Activated CD8-positive, alpha-beta T cell treated with anti-CD3 and anti-CD28 coated beads, Interleukin-2, amount 10 ng/mL, durations not matched to agents 7 days and 5 days (primary cell): ENCODE results near the gene SNRPA1. TPM values are rescaled to one million over a fixed set of nuclear protein-coding genes. Genes with fewer than 3 reads are reported as not detected.

ENCODE experiments used
- ATAC-seq: fragments of 150-1000 bp; cut with Tn5 transposase; one replicate; pipeline ENCODE4 v1.10.0; 2021; ENCODE audit warnings: moderate library complexity
- CTCF ChIA-PET: fragments of 350-600 bp; sonication (Branson Sonifier 250); formaldehyde crosslinking; loops from one replicate; lab custom pipeline; 2021; ENCODE audit warnings: antibody characterized with exemption; lab: Charles Lee
- POLR2A ChIA-PET: fragments of 350-600 bp; sonication (Branson Sonifier 250); formaldehyde crosslinking; loops from one replicate; lab custom pipeline; 2021; ENCODE audit warnings: antibody characterized with exemption; lab: Charles Lee
- DNase-seq: peaks from one replicate; pipeline ENCODE4 v3.0.0-alpha.2; 2020
- H3K27ac Mint-ChIP-seq: one replicate; pipeline ENCODE4 v1.8.0; 2021; ENCODE audit warnings: mild to moderate bottlenecking, mixed read lengths
- H3K27me3 Mint-ChIP-seq: one replicate; pipeline ENCODE4 v1.8.0; 2021; ENCODE audit warnings: low read depth, mixed read lengths
- H3K36me3 Mint-ChIP-seq: one replicate; pipeline ENCODE4 v1.8.0; 2021; ENCODE audit warnings: low read depth, mixed read lengths
- H3K4me1 Mint-ChIP-seq: one replicate; pipeline ENCODE4 v1.8.0; 2021; ENCODE audit warnings: low read depth, mixed read lengths
- H3K4me3 Mint-ChIP-seq: one replicate; pipeline ENCODE4 v1.8.0; 2021; ENCODE audit warnings: mild to moderate bottlenecking, mixed read lengths
- H3K9me3 Mint-ChIP-seq: one replicate; pipeline ENCODE4 v1.8.0; 2022; ENCODE audit warnings: mixed read lengths; ENCODE audit not compliant: insufficient read depth
- total RNA-seq, 2 experiments: library from RNA; stranded (reverse); gene quantifications; one replicate each; pipeline ENCODE4 v1.2.3, GENCODE V29; 2021

Gene SNRPA1
- total RNA-seq, 2 experiments from 2014 or later = 138 to 144 TPM

- H3K9me3 Mint-ChIP-seq = no peaks in the 10 kb centered on the region
- ATAC-seq (no peak), DNase-seq (no peak)
- peaks cover 32% of the 10 kb centered on the region for H3K4me1 Mint-ChIP-seq
- H3K27me3 Mint-ChIP-seq = no peaks in the 10 kb centered on the region
- no peak overlapping the region for H3K4me3 Mint-ChIP-seq
- no peaks in the 10 kb centered on the region for H3K36me3 Mint-ChIP-seq
- H3K27ac Mint-ChIP-seq = peak overlapping the region; percentile 29
- POLR2A ChIA-PET = no interaction called here
- CTCF ChIA-PET = interaction anchor here (1.2 to 4.2 kb wide), 3 partner anchors 11 to 324 kb away, joined by 5 to 30 read pairs (median 6); no protein-coding TSS in a partner anchor
Observed at GRCh38 chr15:101317336-101317872, 22.4 kb upstream of the SNRPA1 start.

GRCh38 chr15:101316529-101316928, 21.5 kb upstream of the SNRPA1 start:
- DNase-seq (no peak), ATAC-seq (no peak)
- Mint-ChIP-seq H3K27ac (no peak overlapping the region), H3K9me3 (no peaks in the 10 kb centered on the region), H3K4me1 (peaks cover 24% of the 10 kb centered on the region), H3K27me3 (no peaks in the 10 kb centered on the region), H3K4me3 (no peak overlapping the region), H3K36me3 (no peaks in the 10 kb centered on the region)
- POLR2A ChIA-PET = no interaction called here
- CTCF ChIA-PET = interaction anchor here (0.7 to 2.5 kb wide), 3 partner anchors 10 to 54 kb away, joined by 3 to 6 read pairs (median 3); no protein-coding TSS in a partner anchor

DNA sequence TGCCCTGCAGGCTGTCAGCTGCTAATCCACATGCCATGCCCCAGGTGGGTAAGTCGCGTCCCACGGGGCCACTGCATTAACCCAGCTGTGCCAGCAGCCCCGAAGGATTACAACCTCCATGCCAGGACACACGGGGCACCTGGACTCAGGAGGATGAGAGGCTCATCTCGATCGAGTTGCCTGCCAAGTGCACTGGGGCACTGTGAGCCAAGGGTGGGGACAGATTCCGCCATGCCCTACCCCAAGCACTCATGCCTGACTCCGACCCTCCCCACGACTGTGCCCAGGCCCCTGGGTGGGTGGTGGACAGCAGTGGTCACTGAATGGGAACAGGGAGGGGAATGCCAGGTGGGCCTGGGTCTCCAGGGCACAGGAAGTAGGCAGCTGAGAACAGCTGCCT, 20.7 kb upstream of the SNRPA1 start:
- no peaks in the 10 kb centered on the region for H3K36me3 Mint-ChIP-seq
- CTCF ChIA-PET = interaction anchor here (0.7 to 2.5 kb wide), 2 partner anchors 9 to 53 kb away, joined by 3 to 6 read pairs; no protein-coding TSS in a partner anchor
- H3K4me1 Mint-ChIP-seq = peaks cover 17% of the 10 kb centered on the region
- H3K4me3 Mint-ChIP-seq = no peak overlapping the region
- no peak for DNase-seq
- H3K27ac Mint-ChIP-seq = no peak overlapping the region
- ATAC-seq = no peak
- POLR2A ChIA-PET = no interaction called here
- H3K9me3 Mint-ChIP-seq = no peaks in the 10 kb centered on the region
- no peaks in the 10 kb centered on the region for H3K27me3 Mint-ChIP-seq

DNA sequence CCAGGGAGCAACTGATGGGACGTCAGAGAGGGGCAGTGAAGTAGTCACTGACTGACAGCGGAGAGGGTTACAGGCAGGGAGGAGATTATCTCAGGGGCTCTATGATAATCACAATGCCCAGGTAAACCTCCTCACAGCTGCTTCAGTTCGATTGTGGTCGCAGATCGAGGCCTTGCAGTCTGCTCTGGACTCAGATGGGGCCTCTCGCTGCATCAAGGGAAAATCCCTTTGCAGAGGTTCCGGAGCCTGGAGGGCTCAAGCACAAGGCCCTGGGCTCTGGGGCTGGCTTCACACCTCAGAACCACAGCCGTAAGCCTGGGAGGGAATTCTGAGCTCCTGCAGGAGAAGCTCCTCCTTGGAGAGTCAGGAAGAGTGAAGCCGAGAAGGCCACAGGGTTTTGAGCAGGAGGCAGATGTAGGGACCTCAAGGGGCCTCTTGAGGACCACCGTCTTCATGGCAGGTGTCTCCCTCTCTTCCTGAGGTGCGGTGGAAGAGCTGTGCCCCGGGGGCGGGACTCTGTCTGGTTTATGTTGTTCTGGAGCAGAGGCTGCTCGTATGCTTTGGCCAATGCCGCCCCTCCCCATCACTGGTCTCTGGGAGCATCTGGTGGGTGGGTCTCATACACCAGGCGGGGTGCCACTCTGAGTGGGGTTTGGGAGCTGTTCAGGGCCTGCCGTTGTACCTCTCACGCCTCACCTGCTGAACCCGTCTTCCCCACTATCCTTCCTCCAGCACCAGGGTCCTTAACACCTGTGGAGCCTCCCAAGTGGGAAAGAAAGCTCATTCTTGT, 19.5 kb upstream of the SNRPA1 start:
- Mint-ChIP-seq H3K36me3 (no peaks in the 10 kb centered on the region), H3K27me3 (no peaks in the 10 kb centered on the region), H3K4me1 (peaks cover 6% of the 10 kb centered on the region), H3K27ac (no peak overlapping the region), H3K9me3 (no peaks in the 10 kb centered on the region), H3K4me3 (no peak overlapping the region)
- ATAC-seq (no peak), DNase-seq (no peak)
- POLR2A ChIA-PET = no interaction called here
- CTCF ChIA-PET = interaction anchor here (0.8 kb wide), 1 partner anchor 15 kb away, joined by 3 read pairs; no protein-coding TSS in a partner anchor

GRCh38 chr15:101313041-101313761, 18.2 kb upstream of the SNRPA1 start:
- Mint-ChIP-seq H3K4me3 (no peak overlapping the region), H3K9me3 (no peaks in the 10 kb centered on the region), H3K36me3 (no peaks in the 10 kb centered on the region), H3K4me1 (peaks cover 3% of the 10 kb centered on the region), H3K27me3 (no peaks in the 10 kb centered on the region), H3K27ac (no peak overlapping the region)
- POLR2A ChIA-PET = interaction anchor here (1.1 kb wide), 1 partner anchor 15 kb away, joined by 4 read pairs; no protein-coding TSS in a partner anchor
- DNase-seq = no peak
- CTCF ChIA-PET = interaction anchor here (1.1 to 1.6 kb wide), 2 partner anchors 11 to 189 kb away, joined by 3 to 4 read pairs; no protein-coding TSS in a partner anchor
- ATAC-seq = no peak

GRCh38 chr15:101310508-101310907, 15.5 kb upstream of the SNRPA1 start:
- Mint-ChIP-seq H3K36me3 (no peaks in the 10 kb centered on the region), H3K9me3 (no peaks in the 10 kb centered on the region), H3K27me3 (no peaks in the 10 kb centered on the region), H3K4me3 (no peak overlapping the region), H3K4me1 (no peaks in the 10 kb centered on the region), H3K27ac (no peak overlapping the region)
- DNase-seq (no peak), ATAC-seq (no peak)
- CTCF ChIA-PET = interaction anchor here (0.6 kb wide), 1 partner anchor 53 kb away, joined by 4 read pairs; no protein-coding TSS in a partner anchor
- POLR2A ChIA-PET = no interaction called here

DNA sequence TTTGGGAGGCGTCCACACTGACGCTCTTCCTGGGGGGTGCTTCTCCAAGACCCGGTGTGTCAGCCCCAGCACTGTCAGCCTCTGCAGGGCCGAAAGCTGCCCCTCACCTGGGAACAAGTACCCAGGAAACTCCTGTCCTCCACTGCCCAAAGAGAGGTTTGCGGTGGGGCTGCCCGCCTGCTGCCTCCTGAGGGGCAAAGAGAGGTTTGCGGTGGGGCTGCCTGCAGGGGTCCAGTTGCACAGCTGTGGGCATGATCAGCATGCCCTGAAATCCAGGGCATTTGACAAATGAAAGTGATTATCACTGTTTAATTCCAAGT, 15.1 kb upstream of the SNRPA1 start:
- ChIA-PET POLR2A (no interaction called here), CTCF (interaction anchor here (0.6 kb wide), 1 partner anchor 53 kb away, joined by 4 read pairs; no protein-coding TSS in a partner anchor)
- H3K36me3 Mint-ChIP-seq = no peaks in the 10 kb centered on the region
- H3K27me3 Mint-ChIP-seq = no peaks in the 10 kb centered on the region
- H3K27ac Mint-ChIP-seq = no peak overlapping the region
- no peaks in the 10 kb centered on the region for H3K4me1 Mint-ChIP-seq
- no peaks in the 10 kb centered on the region for H3K9me3 Mint-ChIP-seq
- ATAC-seq = no peak
- no peak overlapping the region for H3K4me3 Mint-ChIP-seq
- no peak for DNase-seq

- no peaks in the 10 kb centered on the region for H3K4me1 Mint-ChIP-seq
Observed at GRCh38 chr15:101309436-101310160, 14.6 kb upstream of the SNRPA1 start.

GRCh38 chr15:101308604-101309435, 13.8 kb upstream of the SNRPA1 start:
- H3K27me3 Mint-ChIP-seq = no peaks in the 10 kb centered on the region
- ChIA-PET CTCF (interaction anchor here (0.9 to 1.2 kb wide), 3 partner anchors 9 to 12 kb away, joined by 3 to 5 read pairs (median 5); no protein-coding TSS in a partner anchor), POLR2A (interaction anchor here (0.8 kb wide), 1 partner anchor 11 kb away, joined by 3 read pairs; no protein-coding TSS in a partner anchor)
- H3K27ac Mint-ChIP-seq = no peak overlapping the region
- no peaks in the 10 kb centered on the region for H3K9me3 Mint-ChIP-seq
- no peaks in the 10 kb centered on the region for H3K4me1 Mint-ChIP-seq
- ATAC-seq (no peak), DNase-seq (no peak)
- H3K4me3 Mint-ChIP-seq = no peak overlapping the region
- H3K36me3 Mint-ChIP-seq = no peaks in the 10 kb centered on the region

More at GRCh38 chr15:101309436-101310160, 14.6 kb upstream of the SNRPA1 start:
- no peaks in the 10 kb centered on the region for H3K36me3 Mint-ChIP-seq
- no peaks in the 10 kb centered on the region for H3K27me3 Mint-ChIP-seq
- ChIA-PET POLR2A (no interaction called here), CTCF (interaction anchor here (0.9 to 1.2 kb wide), 2 partner anchors 11 kb away, joined by 5 read pairs; no protein-coding TSS in a partner anchor)
- no peak overlapping the region for H3K27ac Mint-ChIP-seq
- ATAC-seq = no peak
- H3K9me3 Mint-ChIP-seq = no peaks in the 10 kb centered on the region
- no peak overlapping the region for H3K4me3 Mint-ChIP-seq
- no peak for DNase-seq

- Mint-ChIP-seq H3K27ac (no peak overlapping the region), H3K4me1 (no peaks in the 10 kb centered on the region), H3K9me3 (no peaks in the 10 kb centered on the region), H3K36me3 (no peaks in the 10 kb centered on the region), H3K4me3 (no peak overlapping the region), H3K27me3 (no peaks in the 10 kb centered on the region)
- POLR2A ChIA-PET = interaction anchor here (0.8 kb wide), 1 partner anchor 12 kb away, joined by 3 read pairs; no protein-coding TSS in a partner anchor
- DNase-seq = no peak
- no peak for ATAC-seq
- CTCF ChIA-PET = interaction anchor here (0.9 to 2.0 kb wide), 2 partner anchors 8 to 333 kb away, joined by 3 to 7 read pairs; no protein-coding TSS in a partner anchor
Observed at GRCh38 chr15:101307897-101308603, 13.0 kb upstream of the SNRPA1 start.
